GM12891 (cell line): ENCODE measurements around the gene UNC13B.

Source experiments
- POLR2A ChIP-seq: IDR thresholded peaks from 2 replicates; pipeline ENCODE4 v1.6.1; 2011; ENCODE audit warnings: low read depth, low read length, control low read depth
- POLR2AphosphoS5 ChIP-seq: IDR thresholded peaks from 2 replicates; pipeline ENCODE4 v1.6.1; 2011; ENCODE audit warnings: low read depth, low read length, control low read depth
- POU2F2 ChIP-seq: IDR thresholded peaks from 2 replicates; pipeline ENCODE4 v1.6.1; 2011; ENCODE audit warnings: low read depth, mild to moderate bottlenecking, control low read depth, low read length, moderate library complexity
- SPI1 ChIP-seq: IDR thresholded peaks from 2 replicates; pipeline ENCODE4 v1.6.1; 2011; ENCODE audit warnings: low read depth, low read length, control low read depth
- TAF1 ChIP-seq: IDR thresholded peaks from 2 replicates; pipeline ENCODE4 v1.6.1; 2011; ENCODE audit warnings: low read depth, low read length, control low read depth

- TF ChIP-seq POLR2AphosphoS5 (no peak), POLR2A (no peak), TAF1 (no peak), SPI1 (no peak), POU2F2 (no peak)
Observed at GRCh38 chr9:35353731-35354365, 192.0 kb downstream of the UNC13B start.
